Endothelial cell of umbilical vein (primary cell): ENCODE data around the gene RPA1.

Source experiments
- MYC ChIP-seq: IDR thresholded peaks from one replicate; pipeline ENCODE4 v1.6.1; 2011; ENCODE audit warnings: mild to moderate bottlenecking, low read depth, low read length
- POLR2A ChIP-seq: IDR thresholded peaks from 2 replicates; pipeline ENCODE4 v1.6.1; 2012; ENCODE audit warnings: low read depth, mild to moderate bottlenecking, control low read depth, low read length

DNA sequence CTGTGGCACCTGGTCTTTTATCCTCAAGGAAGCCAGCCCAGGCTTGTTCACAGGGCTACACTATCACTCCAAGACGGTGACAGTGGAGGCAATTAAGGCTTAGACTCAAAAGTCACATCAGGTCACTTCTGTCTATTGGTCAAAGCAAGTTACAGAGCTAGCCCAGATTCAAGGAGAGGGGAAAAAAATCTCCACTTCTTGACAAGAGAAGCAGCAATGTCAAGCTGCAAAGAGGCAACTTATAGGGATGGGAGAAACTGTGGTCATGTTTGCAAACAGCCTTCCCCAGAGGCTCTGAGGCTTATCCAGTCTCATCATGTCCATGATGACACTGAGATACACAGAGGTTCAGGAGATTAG lies 36.4 kb upstream of the RPA1 start:
- TF ChIP-seq POLR2A (no peak), MYC (no peak)
